Measurements from ENCODE around the gene NMUR2.

Gene NMUR2

GRCh38 chr5:152405145-152405544 lies at the start of gene NMUR2:
Gene NMUR2, minus strand, starts transcription at chr5:152405279. Its CDS starts 166 bp downstream, at chr5:152405113.
- no peak for DNase-seq

- DNase-seq, result no peak
These were observed 38.9 kb upstream of the NMUR2 start for GRCh38 chr5:152443935-152444334.

GRCh38 chr5:152439791-152440190 lies 34.7 kb upstream of the NMUR2 start:
- DNase-seq, result no peak

GRCh38 chr5:152437866-152438265 lies 32.8 kb upstream of the NMUR2 start:
- no peak for DNase-seq

- no peak for DNase-seq
These were observed 22.6 kb upstream of the NMUR2 start for GRCh38 chr5:152427721-152428120.

- no peak for DNase-seq
These were observed 20.0 kb upstream of the NMUR2 start for GRCh38 chr5:152425083-152425482.

- DNase-seq, result no peak
These were observed 19.4 kb upstream of the NMUR2 start for GRCh38 chr5:152424501-152424900.

GRCh38 chr5:152422081-152422480 lies 17.0 kb upstream of the NMUR2 start:
- no peak for DNase-seq

- DNase-seq, result no peak
These were observed 7.0 kb upstream of the NMUR2 start for GRCh38 chr5:152412129-152412528.

GRCh38 chr5:152406082-152406481 lies 1.0 kb upstream of the NMUR2 start:
- no peak for DNase-seq

GRCh38 chr5:152404494-152404893 lies 585 bp downstream of the NMUR2 start:
- DNase-seq, result no peak

- no peak for DNase-seq
These were observed 2.0 kb downstream of the NMUR2 start for GRCh38 chr5:152403046-152403445.

GRCh38 chr5:152400846-152401245 lies 4.2 kb downstream of the NMUR2 start:
- no peak for DNase-seq

- DNase-seq, result no peak
These were observed 7.5 kb downstream of the NMUR2 start for GRCh38 chr5:152397581-152397980.

GRCh38 chr5:152393441-152393840 lies 11.6 kb downstream of the NMUR2 start:
- DNase-seq, result no peak

GRCh38 chr5:152389208-152389849 lies 15.8 kb downstream of the NMUR2 start:
- no peak for DNase-seq

- DNase-seq, result no peak
These were observed 16.5 kb downstream of the NMUR2 start for GRCh38 chr5:152388610-152389009.

- no peak for DNase-seq
These were observed 24.5 kb downstream of the NMUR2 start for GRCh38 chr5:152380415-152381123.

- DNase-seq, result no peak
These were observed 25.7 kb downstream of the NMUR2 start for GRCh38 chr5:152379331-152379730.

GRCh38 chr5:152378730-152379129 lies 26.3 kb downstream of the NMUR2 start:
- no peak for DNase-seq

GRCh38 chr5:152376886-152377285 lies 28.2 kb downstream of the NMUR2 start:
- no peak for DNase-seq

- no peak for DNase-seq
These were observed 30.3 kb downstream of the NMUR2 start for GRCh38 chr5:152374711-152375275.

GRCh38 chr5:152372875-152373274 lies 32.2 kb downstream of the NMUR2 start:
- no peak for DNase-seq

- DNase-seq, result no peak
These were observed 35.8 kb downstream of the NMUR2 start for GRCh38 chr5:152369298-152369697.
